GM12801 (cell line): ENCODE measurements around the gene RELT.

Source experiments
- TF ChIP-seq, protein P1 (sequence below): IDR thresholded peaks from one replicate; pipeline ENCODE4 v1.5.1; 2011; ENCODE audit warnings: control low read depth; ENCODE audit not compliant: insufficient read length; ENCODE audit errors: extremely low read depth

Gene RELT

DNA sequence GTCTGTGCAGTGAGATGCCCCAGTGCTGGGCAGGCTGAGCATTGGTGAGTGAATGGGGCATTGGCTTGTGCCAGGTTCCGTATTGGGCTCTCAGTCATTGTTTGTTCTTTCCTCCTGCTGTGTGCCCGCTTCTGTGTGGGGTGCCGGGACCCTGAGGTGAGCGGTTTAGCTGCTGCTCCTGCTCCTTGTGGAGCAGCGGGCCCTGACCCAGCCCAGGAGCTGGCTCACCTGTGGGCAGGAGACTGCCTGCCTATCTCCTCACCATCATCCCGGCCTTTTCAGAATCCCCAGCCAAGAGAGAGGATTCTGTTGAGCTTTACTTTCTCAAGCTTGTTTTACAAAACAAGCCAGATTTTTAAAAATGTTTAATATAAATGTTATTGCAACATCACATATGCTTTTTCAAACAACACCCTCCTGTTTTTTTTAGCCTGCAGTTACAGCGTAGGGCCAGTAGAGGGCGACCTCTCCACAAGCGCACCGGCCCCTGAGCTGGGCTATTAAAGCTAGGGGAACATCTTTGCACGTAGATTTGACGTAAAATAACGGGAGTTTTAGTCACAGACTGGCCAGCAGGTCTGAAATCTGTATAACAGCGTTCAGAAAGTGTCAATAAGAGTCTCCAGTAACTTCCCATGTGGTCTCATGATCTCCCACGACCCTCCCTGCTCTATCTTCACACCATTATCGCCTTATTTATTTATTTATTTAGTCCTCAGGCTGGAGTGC is 25.1 kb upstream of the RELT start:
- TF ChIP-seq, protein P1, sequence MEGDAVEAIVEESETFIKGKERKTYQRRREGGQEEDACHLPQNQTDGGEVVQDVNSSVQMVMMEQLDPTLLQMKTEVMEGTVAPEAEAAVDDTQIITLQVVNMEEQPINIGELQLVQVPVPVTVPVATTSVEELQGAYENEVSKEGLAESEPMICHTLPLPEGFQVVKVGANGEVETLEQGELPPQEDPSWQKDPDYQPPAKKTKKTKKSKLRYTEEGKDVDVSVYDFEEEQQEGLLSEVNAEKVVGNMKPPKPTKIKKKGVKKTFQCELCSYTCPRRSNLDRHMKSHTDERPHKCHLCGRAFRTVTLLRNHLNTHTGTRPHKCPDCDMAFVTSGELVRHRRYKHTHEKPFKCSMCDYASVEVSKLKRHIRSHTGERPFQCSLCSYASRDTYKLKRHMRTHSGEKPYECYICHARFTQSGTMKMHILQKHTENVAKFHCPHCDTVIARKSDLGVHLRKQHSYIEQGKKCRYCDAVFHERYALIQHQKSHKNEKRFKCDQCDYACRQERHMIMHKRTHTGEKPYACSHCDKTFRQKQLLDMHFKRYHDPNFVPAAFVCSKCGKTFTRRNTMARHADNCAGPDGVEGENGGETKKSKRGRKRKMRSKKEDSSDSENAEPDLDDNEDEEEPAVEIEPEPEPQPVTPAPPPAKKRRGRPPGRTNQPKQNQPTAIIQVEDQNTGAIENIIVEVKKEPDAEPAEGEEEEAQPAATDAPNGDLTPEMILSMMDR = peak; percentile 95

DNA sequence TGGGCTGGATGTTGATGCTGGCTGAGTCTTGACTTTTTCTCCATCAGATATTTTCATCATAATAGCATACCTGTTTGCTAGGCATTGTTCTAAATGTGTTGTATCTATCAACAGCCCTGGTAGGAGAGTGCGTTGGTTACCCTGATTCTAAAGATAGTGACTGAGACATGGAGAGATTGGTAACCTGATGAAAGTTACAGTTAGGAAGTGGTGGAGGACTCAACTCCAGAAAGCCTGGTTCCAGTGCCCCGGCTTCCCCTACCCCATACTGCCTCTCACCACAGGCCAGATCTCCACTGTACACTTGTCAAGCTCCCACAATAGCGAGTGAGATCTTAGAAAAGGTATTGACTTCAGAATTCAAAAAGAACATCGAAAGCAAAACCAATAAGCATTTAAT is 22.8 kb upstream of the RELT start:
- TF ChIP-seq, protein P1 = no peak

DNA sequence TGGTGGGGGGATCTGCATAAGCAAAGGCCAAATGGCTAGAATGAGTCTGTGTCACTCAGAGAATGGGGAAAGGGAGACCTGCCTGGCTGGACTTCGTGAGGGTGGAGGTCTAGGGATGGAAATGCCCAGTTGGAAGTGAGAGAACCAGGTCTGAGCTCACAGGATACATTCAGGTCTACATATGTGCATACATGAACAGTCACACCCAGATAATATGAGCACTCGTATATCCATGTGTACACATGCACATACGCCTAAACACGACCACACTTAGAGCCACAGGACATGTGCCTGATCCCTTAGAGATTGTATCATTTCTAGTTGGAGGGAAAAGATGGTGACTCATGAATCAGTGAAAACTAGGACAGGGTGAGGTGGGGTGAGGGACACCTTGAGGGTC is 21.1 kb upstream of the RELT start:
- TF ChIP-seq, protein P1 = no peak

DNA sequence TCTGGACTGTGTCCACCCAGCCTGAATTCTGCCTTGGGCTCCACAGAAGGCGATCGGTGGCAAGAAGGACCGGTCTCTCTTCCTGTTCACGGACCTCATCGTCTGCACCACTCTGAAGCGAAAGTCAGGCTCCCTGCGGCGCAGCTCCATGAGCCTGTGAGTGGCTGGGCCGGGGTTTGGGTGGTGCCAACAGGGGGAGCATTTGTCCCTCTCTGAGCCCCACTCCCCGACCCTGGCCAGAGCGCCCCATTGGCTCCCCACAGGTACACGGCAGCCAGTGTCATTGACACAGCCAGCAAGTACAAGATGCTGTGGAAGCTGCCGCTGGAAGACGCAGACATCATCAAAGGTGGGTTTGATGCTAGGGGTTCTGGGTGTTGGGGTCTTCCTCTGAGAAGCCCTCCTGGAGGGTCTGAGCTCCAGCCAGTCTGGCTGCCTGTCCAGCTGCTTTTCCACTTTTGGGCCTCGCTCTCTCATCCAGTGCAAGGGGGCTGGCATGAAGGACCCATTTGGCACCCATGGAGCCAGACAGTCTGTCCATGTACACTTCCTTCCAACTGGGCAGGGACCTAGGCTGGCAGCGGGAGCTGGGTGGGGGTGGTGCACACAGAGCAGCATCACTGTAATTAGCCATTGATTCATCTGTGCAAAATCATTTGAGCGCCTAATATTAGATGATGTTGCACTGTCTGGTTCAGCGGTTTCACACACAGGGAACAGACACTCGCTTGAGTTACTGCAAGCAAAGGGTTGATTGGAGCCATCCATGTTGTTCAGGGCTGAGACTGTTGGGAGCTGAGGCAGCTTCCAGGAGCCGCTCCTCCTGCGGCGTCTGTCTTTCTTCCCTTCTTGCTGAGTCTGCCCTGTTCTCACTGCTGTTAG is 19.0 kb upstream of the RELT start:
- TF ChIP-seq, protein P1 = no peak

DNA sequence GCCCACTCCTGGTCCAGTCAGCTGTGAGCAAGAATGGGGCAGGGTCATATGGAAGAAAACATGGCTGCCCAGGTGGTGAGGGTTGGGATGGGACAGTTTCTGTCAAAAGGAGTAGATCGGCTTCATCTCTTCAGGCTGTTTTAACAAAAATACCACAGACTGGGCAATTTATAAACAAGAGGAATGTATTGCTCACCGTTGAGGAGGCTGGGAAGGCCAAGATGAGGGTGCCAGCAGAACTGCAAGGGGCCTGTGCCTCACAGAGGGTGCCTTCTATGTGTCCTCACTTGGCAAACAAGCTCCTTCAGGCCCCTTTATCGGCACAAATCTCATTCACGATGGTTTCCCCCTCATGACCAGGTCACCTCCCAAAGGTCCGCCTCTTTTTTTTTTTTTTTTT is 18.1 kb upstream of the RELT start:
- TF ChIP-seq, protein P1 = no peak

DNA sequence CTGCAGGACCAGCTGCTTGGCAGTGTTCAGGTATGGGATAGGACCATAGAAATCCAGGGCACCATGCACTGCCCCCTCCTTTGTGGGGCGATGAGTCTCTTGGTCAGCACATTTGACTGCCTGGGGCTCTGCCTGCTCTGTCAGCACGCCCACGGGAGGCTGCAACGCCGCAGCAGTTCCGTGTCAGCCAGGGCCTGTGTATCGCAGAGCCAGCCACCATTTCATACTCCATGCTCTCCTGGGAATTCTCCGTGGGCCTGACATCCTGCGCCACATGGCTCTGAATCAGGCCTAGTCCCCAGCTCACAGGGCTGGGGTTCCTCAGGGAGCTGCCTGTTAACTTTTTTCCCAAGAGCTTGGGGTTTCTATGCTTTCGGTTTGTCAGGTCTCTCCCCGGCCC is 16.9 kb upstream of the RELT start:
- TF ChIP-seq, protein P1 = no peak

DNA sequence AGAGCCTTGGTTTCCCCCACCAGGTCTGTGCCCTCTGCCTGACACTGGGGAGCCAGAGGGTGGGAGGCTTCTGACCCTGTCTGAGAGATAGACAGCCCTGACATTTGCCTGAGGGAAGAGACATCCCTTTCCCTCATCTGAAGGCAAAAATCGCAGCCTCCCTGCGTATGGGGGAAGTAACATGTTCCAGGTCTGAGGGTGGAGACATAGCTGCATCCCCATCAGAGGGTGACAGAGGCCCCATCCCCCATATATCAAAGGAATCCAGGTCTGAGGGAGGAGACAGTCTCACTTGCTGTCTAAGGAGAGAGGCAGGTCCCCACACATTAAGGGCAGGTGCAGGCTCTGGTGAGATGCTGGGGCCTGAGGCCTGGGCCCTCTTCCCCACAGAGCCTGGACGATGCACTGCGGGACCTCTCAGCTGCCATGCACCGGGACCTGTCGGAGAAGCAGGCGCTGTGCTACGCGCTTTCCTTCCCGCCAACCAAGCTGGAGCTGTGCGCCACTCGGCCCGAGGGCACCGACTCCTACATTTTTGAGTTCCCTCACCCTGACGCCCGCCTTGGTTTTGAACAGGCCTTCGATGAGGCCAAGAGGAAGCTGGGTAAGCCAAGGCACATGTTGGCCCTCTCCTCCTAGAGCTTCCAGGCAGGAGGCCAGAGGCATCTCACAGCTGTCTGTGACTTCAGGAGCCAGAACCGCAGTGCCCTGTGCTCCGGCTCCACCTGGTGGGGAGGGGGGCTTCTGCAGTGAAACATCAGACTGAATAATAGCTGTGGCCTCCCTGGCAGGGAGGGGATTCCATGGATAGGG is 16.1 kb upstream of the RELT start:
- TF ChIP-seq, protein P1 = no peak
